Stimulated activated CD4-positive, alpha-beta T cell treated with anti-CD3 and anti-CD28 coated beads, Interleukin-4, amount 100 ng/mL, for 48 hours (primary cell): ENCODE measurements around the gene LTB4R2.

Experiments used
- DNase-seq, 2 donors: peaks; one replicate each; pipeline ENCODE4 v3.0.0-alpha.2; 2020; ENCODE audit warnings: low read depth in 2 of 2

LTB4R2 gene, protein sequence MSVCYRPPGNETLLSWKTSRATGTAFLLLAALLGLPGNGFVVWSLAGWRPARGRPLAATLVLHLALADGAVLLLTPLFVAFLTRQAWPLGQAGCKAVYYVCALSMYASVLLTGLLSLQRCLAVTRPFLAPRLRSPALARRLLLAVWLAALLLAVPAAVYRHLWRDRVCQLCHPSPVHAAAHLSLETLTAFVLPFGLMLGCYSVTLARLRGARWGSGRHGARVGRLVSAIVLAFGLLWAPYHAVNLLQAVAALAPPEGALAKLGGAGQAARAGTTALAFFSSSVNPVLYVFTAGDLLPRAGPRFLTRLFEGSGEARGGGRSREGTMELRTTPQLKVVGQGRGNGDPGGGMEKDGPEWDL

DNA sequence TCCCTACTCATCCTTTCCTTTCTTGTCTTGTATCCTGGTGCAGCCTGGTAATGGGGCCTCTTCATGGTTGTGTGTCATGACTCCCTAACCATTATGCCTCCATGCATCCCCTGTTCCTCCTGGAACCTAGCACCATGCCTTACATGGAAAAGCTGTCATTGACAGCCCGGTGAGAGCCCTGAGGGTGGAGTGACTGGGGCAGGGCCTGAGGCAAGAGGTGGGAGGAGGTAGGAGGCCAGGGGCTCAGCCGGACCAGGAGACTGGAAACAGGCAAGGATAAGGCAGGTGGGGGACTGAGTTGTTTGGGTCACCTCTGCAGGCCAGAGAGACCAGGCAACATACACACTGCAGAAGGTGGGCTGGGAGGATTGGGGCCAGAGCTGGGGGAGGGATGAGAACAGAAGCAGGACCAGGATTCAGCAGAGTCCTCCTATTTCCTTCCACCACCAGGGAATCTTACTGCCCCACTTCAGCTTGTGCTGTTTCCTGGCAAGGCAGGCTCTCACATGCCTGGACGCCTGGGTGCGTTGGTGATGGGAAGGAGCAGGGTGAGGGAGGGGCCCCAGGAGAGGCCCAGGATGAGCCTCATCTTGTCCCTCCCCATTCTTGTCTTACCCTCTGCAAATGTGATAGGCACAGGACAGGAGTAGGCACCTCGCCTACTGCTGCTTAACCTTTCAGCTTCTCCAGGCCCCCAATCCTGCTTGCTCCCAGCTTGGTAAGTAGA, at the start of gene LTB4R2:
TSS of gene LTB4R2 (plus strand) at position 603 of the 727 bp plus-strand sequence. CDS start 525 bp downstream, outside the sequence.
- no peak for DNase-seq

DNA sequence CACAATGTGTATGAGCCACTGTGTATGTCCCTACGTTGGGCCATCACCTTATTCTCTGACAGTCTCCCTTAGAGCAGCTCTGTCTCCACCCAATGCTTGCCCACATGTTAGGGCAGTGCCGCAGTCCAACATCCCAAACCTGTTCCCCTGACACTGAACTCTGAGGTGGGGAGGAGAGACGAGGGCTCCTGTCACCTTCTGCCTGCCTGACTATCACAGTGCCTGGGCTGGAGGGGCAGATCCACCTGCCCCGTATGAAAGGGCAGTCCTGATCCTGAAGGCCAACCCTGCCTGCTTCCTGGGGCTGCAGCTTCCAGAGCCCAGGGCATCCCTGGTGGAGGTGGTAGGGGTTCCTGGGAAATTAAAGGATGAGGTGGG, 49.2 kb upstream of the LTB4R2 start:
- no peak for DNase-seq

DNA sequence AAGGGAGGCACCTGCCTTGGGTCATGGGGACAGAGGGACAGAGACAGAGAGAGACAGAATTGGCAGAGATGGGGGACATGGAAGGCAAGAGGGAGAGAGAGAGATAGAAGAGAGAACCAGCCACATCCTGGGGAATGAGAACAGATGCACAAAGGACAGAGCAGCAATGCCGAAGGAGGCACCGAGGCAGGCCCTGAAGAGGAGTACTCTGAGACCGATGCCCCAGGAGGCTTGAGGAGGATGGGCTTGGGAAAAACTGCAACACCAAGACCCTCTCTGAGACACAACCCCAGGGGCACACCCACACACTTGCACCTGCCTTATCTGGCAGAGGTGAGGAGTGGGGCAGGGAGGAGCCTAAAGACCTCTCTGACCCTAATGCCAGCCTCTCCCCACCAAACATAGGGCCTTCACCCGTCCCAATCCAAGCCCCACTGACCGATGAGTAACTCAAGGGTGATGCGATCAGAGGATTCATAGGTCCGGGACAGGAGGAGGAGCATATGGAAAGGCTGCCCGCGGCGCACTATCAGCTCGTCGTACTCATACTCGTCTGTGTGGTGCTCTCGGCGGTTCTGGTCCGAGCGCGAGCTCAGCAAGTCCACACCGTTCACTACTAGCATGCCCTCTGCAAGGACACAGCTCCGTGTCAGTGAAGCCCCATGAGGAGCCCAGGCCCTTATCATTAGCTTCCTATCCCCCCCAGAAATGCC, 48.5 kb upstream of the LTB4R2 start:
- no peak for DNase-seq

GRCh38 chr14:24261969-24262327, 48.0 kb upstream of the LTB4R2 start:
- DNase-seq, result no peak

GRCh38 chr14:24262821-24263733, 46.9 kb upstream of the LTB4R2 start, which contains the start of gene TGM1:
TGM1 (minus strand) TSS chr14:24263177; CDS start chr14:24262352, 825 bp downstream.
- DNase-seq, result no peak

GRCh38 chr14:24263848-24264247, 46.1 kb upstream of the LTB4R2 start:
- no peak for DNase-seq

DNA sequence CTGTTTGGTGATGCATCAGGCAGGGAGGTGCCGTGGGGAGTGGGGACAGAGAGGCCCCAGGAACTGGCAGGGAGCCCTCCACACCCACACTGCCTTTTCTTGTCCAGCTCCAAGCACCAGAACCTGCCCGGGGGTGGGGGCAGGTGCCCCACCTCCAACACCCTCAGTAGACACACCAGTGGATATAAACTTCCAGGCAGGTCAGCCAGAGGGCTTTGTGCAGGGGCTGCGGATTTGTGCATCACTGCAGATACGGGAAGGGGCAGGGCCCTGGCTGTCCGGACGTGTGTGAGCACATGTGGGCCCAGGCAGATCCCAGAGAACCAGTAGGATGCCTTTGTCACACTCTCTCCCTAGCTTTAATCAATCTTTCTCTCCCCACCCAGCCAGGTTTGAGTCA, 45.6 kb upstream of the LTB4R2 start:
- no peak for DNase-seq

GRCh38 chr14:24266344-24267244, 43.3 kb upstream of the LTB4R2 start:
- no peak for DNase-seq

- DNase-seq, result no peak
These were observed 42.4 kb upstream of the LTB4R2 start for GRCh38 chr14:24267516-24267915.

DNA sequence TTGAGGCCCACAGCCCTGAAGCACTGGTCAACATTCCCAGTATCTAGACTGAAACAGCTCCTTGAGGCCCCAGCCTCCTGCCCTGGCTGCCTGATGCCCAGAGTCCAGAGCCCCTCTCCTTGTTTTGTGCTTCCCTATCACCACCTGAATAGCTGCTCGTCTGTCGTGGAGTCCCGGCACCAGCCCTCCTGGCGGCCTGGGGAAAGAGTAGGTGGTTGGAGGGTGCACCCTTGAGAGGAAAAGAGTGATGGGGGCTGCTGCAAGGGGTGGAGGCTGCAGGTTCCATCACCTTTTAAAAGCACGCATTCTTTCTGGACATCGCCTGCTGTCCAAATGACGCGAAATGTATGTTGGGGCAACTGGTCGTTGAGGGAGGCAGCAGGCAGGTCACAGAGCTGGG, 41.7 kb upstream of the LTB4R2 start:
- DNase-seq, result no peak

DNA sequence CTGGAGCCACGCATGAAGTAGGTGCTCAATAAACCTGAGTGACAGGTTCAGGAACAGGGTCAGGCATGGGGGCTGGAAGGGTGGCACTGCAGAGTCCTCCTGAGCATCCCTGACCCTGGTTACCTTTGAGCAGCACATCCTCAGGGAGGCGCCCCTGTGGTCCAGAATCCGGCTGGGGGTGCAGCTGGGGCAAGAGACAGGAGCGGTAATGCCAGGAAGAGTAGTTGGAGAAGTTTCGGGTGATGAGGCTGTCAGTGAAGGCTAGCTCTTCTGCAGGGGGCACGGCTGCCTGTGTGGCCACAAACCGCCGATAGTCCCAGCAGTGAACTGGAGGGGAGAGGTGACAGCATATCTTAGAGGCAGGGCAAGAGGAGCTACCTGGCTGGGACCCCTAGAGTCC, 40.6 kb upstream of the LTB4R2 start:
- no peak for DNase-seq

DNA sequence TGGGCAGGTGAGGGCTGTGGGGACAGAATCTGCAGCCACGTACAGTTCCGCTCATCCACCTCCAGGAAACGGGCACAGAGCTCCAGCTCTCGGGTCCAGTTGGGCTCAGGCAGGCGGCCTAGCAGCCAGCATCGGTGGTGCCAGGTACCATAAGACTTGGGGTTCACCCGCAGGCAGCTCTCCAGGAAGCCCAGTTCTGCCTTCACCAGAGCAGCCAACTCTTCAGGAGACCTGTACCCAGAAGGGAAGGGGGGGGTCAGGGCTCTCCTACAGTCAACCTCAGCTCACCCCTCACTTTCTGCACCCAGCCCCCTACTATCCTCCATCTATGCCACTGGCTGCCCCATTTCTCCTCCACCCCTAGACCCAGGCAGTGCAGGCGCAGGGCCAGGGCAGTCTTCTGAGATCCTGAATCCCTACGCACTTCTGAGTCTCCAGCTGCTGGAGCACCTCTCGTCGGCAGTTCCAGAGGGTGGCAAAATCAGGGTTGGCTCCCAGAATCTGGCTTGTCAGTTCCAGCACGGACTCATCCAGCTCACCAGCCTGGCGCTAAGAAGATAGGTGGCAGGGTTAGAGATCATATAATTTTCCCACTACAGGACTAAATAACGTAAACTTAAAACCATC, 39.9 kb upstream of the LTB4R2 start:
- DNase-seq, result no peak

DNA sequence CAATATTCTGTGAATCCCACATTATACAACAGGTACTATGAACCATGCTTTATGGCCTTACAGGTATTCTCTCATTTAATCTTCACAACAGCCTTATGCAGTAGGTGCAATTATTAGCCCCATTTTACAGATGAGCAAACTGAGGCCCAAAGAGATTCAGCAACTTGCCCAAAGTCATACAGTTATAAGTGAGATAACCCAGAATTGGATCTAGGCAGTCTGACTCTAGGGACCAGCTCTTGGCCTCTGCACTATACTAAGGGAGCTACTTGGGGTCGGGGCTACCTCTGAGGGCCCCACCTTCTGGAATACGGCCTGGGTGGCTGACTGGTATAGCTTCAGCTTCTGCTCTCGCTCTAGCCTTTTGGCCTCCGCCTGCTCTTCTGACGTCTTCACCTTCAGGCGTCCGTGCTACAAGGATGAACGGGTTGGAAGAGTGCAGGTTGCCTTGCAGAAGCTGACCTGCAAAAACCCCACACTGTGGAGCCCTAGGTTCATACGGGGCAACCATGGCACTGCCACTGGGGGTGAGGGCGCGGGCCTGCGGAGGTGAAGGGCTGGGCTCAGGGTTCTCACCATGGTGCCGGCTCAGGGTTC, 39.3 kb upstream of the LTB4R2 start:
- no peak for DNase-seq

- peak; percentile 79 to 82 for DNase-seq
These were observed 38.7 kb upstream of the LTB4R2 start, which contains the start of gene RABGGTA for GRCh38 chr14:24271134-24271833. RABGGTA (minus strand) TSS chr14:24271597; CDS start chr14:24271115, 482 bp downstream.

GRCh38 chr14:24271834-24272263, 38.1 kb upstream of the LTB4R2 start:
- DNase-seq, result no peak

GRCh38 chr14:24272467-24272866, 37.5 kb upstream of the LTB4R2 start:
- no peak for DNase-seq

DNA sequence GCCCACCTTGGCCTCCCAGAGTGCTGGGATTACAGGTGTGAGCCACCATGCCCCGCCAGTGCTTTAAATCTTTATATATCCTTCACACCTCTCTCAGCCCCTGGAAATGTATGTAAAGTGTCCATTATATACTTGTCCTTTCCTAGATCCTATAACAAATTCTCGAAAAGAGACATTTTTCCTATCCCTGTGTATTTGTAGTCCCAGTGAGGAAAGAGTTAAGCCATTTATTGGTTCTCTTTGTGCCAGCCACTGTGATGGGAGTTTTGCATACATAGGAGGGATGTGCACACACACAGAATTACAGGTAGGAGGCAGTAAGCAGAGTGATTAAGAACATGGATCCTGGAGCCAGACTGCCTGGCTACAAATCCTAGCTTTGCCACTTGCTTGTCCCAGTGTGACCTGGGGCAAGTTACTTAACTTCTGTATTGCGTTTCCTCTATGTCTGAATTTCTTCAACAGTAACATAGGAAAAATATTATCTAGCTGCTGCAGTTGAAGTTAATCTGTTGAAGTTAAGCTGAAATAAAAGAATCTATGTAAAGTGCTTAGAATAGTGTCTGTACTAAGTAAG, 36.4 kb upstream of the LTB4R2 start:
- no peak for DNase-seq

GRCh38 chr14:24274101-24274543, 35.8 kb upstream of the LTB4R2 start:
- peak; percentile 27 to 42 for DNase-seq
